K562 (cell line): ENCODE results near the gene TNPO2. TPM values are rescaled to one million over a fixed set of nuclear protein-coding genes. Genes with fewer than 3 reads are reported as not detected.

Experiments used
- CHD2 ChIP-seq: IDR thresholded peaks from 2 replicates; pipeline ENCODE4 v1.6.1; 2011; ENCODE audit warnings: low read depth, low read length
- ELF2 ChIP-seq: fragments of 250-450 bp; sonication (Bioruptor Pico); IDR thresholded peaks from 2 replicates; pipeline ENCODE4 v1.5.0; 2021; ENCODE audit warnings: mild to moderate bottlenecking
- FOXJ3 ChIP-seq: sonication (generic); formaldehyde crosslinking; IDR thresholded peaks from 2 replicates; pipeline ENCODE4 v1.4.0; 2020; ENCODE audit warnings: mild to moderate bottlenecking, missing genetic modification reagents
- HNRNPUL1 ChIP-seq: fragments of 200-400 bp; formaldehyde crosslinking; IDR thresholded peaks from 2 replicates; pipeline ENCODE4 v1.6.1; 2017; ENCODE audit warnings: low read length
- ILF3 ChIP-seq: fragments of 450-650 bp; IDR thresholded peaks from 2 replicates; pipeline ENCODE4 v1.6.1; 2018; ENCODE audit warnings: antibody characterized with exemption, mild to moderate bottlenecking, moderate library complexity, borderline replicate concordance
- KHSRP ChIP-seq: fragments of 450-650 bp; IDR thresholded peaks from 2 replicates; pipeline ENCODE4 v1.6.1; 2017
- MAFK ChIP-seq: IDR thresholded peaks from 2 replicates; pipeline ENCODE4 v1.6.1; 2011; ENCODE audit warnings: low read length, improper control_type of control experiment
- MTA1 ChIP-seq: fragments of 450-650 bp; IDR thresholded peaks from 2 replicates; pipeline ENCODE4 v1.6.1; 2017; ENCODE audit warnings: borderline replicate concordance
- MTA2 ChIP-seq: fragments of 450-650 bp; IDR thresholded peaks from 2 replicates; pipeline ENCODE4 v1.6.1; 2016; ENCODE audit warnings: low read depth
- MYC ChIP-seq, 2 experiments: fragments of 250-450 bp in 1 of 2; sonication (Bioruptor Pico) in 1 of 2; IDR thresholded peaks; 2 replicates each; pipeline versions ENCODE4 v1.5.1 to v1.6.1; 2012 to 2021; ENCODE audit warnings: low read depth in 2 of 2, borderline replicate concordance in 1 of 2, improper control_type of control experiment in 1 of 2, low read length in 1 of 2, mild to moderate bottlenecking in 1 of 2, moderate library complexity in 1 of 2
- PATZ1 ChIP-seq: fragments of 250-450 bp; sonication (Bioruptor Pico); IDR thresholded peaks from 2 replicates; pipeline ENCODE4 v1.5.0; 2020; ENCODE audit warnings: mild to moderate bottlenecking, borderline replicate concordance
- POLR2H ChIP-seq: IDR thresholded peaks from 2 replicates; pipeline ENCODE4 v1.6.1; 2016; ENCODE audit warnings: missing genetic modification characterization, low read depth, mild to moderate bottlenecking, control low read depth, missing compliant biosample characterization, moderate library complexity
- RFX7 ChIP-seq: fragments of 250-450 bp; sonication (Bioruptor Pico); IDR thresholded peaks from 2 replicates; pipeline ENCODE4 v1.5.1; 2021; ENCODE audit warnings: mild to moderate bottlenecking
- SMARCA5 ChIP-seq: fragments of 450-650 bp; IDR thresholded peaks from 2 replicates; pipeline ENCODE4 v1.6.1; 2016
- SMC3 ChIP-seq: conservative IDR thresholded peaks from 2 replicates; pipeline ENCODE4 v1.6.1; 2011; ENCODE audit warnings: low read depth, low read length, improper control_type of control experiment; ENCODE audit not compliant: insufficient read depth
- U2AF2 ChIP-seq: fragments of 200-400 bp; formaldehyde crosslinking; optimal IDR thresholded peaks from 2 replicates; pipeline ENCODE3; 2017; ENCODE audit warnings: low read depth, mild to moderate bottlenecking, low read length
- ZFP30 ChIP-seq: fragments of 250-450 bp; sonication (Bioruptor Pico); IDR thresholded peaks from 2 replicates; pipeline ENCODE4 v1.8.0; 2022; ENCODE audit warnings: moderate library complexity, mild to moderate bottlenecking, inconsistent platforms, borderline replicate concordance
- ZKSCAN3 ChIP-seq: fragments of 250-450 bp; sonication (Bioruptor Pico); IDR thresholded peaks from 2 replicates; pipeline ENCODE4 v1.4.0; 2020
- ZNF175 ChIP-seq: fragments of 200-800 bp; sonication (Bioruptor generic); IDR thresholded peaks from 2 replicates; pipeline ENCODE4 v1.6.1; 2016; ENCODE audit warnings: low read depth, mild to moderate bottlenecking, missing genetic modification characterization, missing compliant biosample characterization
- ZNF644 ChIP-seq: fragments of 200-800 bp; sonication (Bioruptor generic); IDR thresholded peaks from 2 replicates; pipeline ENCODE4 v1.6.1; 2016; ENCODE audit warnings: low read depth, missing genetic modification characterization, missing compliant biosample characterization
- ZNF830 ChIP-seq: fragments of 250-450 bp; sonication (Bioruptor Pico); IDR thresholded peaks from 2 replicates; pipeline ENCODE4 v1.5.0; 2021; ENCODE audit warnings: mild to moderate bottlenecking
- polyA plus RNA-seq, 8 experiments: library from polyadenylated mRNA; depleted of rRNA in 4 of 8; stranded (reverse) in 5 of 8; unstranded in 3 of 8; fragments of >200 nt; fragmentation: Nextera tagmentation in 2 of 8; fragmentation: Illumina TruSeq in 1 of 8; extraction: Ambion mirVana in 2 of 8; extraction: Trizol in 1 of 8; gene quantifications; 2 replicates each; pipeline versions ENCODE4 v1.2.1 to v1.2.3, GENCODE V29; 2011 to 2014; ENCODE audit warnings: inconsistent platforms in 1 of 8, missing spikeins in 1 of 8
- total RNA-seq, 7 experiments: library from RNA; depleted of rRNA in 6 of 7; stranded (reverse); fragments of >200 nt in 6 of 7; fragmentation: Illumina TruSeq in 2 of 7; extraction: Trizol in 2 of 7; gene quantifications; 2 replicates each; pipeline versions ENCODE4 v1.2.1 to v1.2.3, GENCODE V29; 2011 to 2021; ENCODE audit warnings: low replicate concordance in 1 of 7

The TNPO2 gene
- total and polyA plus RNA-seq, 9 of the 15 experiments (the other 6 are each of a cell fraction or from before 2014, with no cell fraction given), result 6.0 to 126 (median 53.8) TPM

- TF ChIP-seq CHD2 (0 out of 2 replicates have a peak, but pooled peaks have one; percentile 10), ILF3 (no peak), MAFK (0 out of 2 replicates have a peak, but pooled peaks have one; percentile 41), FOXJ3 (CRISPR knock-in tag) (no peak), RFX7 (CRISPR knock-in tag) (no peak), ZNF175 (CRISPR knock-in tag) (peak; percentile 71), ZNF830 (no peak), ZNF644 (tag) (peak; percentile 59; the same call in 1 of the 2 replicates), MTA1 (no peak), POLR2H (tag) (no peak; the same call in 1 of the 2 replicates), SMC3 (no peak), U2AF2 (no peak), SMARCA5 (no peak), MTA2 (no peak), ZFP30 (CRISPR knock-in tag) (no peak), PATZ1 (CRISPR knock-in tag) (no peak), ELF2 (no peak), MYC (IDR thresholded peaks at IDR 0.05; ENCODE audit: low read depth, low read length) (peak; percentile 91), MYC (CRISPR knock-in tag; IDR thresholded peaks at IDR 0.05; ENCODE audit: borderline replicate concordance, low read depth) (peak; percentile 74), ZKSCAN3 (CRISPR knock-in tag) (no peak), HNRNPUL1 (no peak), KHSRP (no peak)
Measured at GRCh38 chr19:12722566-12723380, 959 bp downstream of the TNPO2 start (continued).
